PC-3 (cell line): ENCODE results near the gene RBM20.

Experiments
- CTCF ChIP-seq: fragments of 300-600 bp; sonication (generic); conservative IDR thresholded peaks from 2 replicates; pipeline ENCODE4 v1.5.1; 2017; ENCODE audit warnings: antibody characterized with exemption, low read depth, mild to moderate bottlenecking, low read length
- EZH2 ChIP-seq: fragments of 300-600 bp; sonication (generic); IDR thresholded peaks from one replicate; pipeline ENCODE4 v1.6.1; 2017; ENCODE audit warnings: antibody characterized with exemption, mild to moderate bottlenecking, low read length; ENCODE audit not compliant: unreplicated experiment

GRCh38 chr10:110706690-110707098, 62.6 kb downstream of the RBM20 start:
- TF ChIP-seq CTCF: no peak
- no peak for TF ChIP-seq EZH2
